ENCODE measurements around the gene CERK. TPM values are rescaled to one million over a fixed set of nuclear protein-coding genes. Genes with fewer than 3 reads are reported as not detected.

The CERK gene
- total RNA-seq, 2 donors from 2014 or later = 10.2 to 18.0 TPM

GRCh38 chr22:46652847-46653331 lies 85.2 kb downstream of the CERK start:
- Histone ChIP-seq H3K9me3 (no peaks in the 10 kb centered on the region), H3K4me3 (no peak overlapping the region), H3K27ac (no peak overlapping the region), H3K36me3 (no peaks in the 10 kb centered on the region), H3K27me3 (replicated peaks; ENCODE audit: insufficient read depth) (peaks cover 12% of the 10 kb centered on the region), H3K4me1 (replicated peaks) (peaks cover 11% of the 10 kb centered on the region)
- intact Hi-C loops (cut with DNase I) = loop anchor here (5.0 kb wide), 1 partner anchor 76 kb away; no protein-coding TSS in a partner anchor
- TF ChIP-seq POLR2A (IDR thresholded peaks at IDR 0.05) (no peak), POLR2AphosphoS5 (IDR thresholded peaks at IDR 0.05) (no peak)
- TF ChIP-seq, protein P1, sequence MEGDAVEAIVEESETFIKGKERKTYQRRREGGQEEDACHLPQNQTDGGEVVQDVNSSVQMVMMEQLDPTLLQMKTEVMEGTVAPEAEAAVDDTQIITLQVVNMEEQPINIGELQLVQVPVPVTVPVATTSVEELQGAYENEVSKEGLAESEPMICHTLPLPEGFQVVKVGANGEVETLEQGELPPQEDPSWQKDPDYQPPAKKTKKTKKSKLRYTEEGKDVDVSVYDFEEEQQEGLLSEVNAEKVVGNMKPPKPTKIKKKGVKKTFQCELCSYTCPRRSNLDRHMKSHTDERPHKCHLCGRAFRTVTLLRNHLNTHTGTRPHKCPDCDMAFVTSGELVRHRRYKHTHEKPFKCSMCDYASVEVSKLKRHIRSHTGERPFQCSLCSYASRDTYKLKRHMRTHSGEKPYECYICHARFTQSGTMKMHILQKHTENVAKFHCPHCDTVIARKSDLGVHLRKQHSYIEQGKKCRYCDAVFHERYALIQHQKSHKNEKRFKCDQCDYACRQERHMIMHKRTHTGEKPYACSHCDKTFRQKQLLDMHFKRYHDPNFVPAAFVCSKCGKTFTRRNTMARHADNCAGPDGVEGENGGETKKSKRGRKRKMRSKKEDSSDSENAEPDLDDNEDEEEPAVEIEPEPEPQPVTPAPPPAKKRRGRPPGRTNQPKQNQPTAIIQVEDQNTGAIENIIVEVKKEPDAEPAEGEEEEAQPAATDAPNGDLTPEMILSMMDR (IDR thresholded peaks at IDR 0.05) = no peak
- 71% methylated on average over 23 of the region's 23 CpGs for WGBS
- no peak for DNase-seq (ENCODE audit: low spot score)

DNA sequence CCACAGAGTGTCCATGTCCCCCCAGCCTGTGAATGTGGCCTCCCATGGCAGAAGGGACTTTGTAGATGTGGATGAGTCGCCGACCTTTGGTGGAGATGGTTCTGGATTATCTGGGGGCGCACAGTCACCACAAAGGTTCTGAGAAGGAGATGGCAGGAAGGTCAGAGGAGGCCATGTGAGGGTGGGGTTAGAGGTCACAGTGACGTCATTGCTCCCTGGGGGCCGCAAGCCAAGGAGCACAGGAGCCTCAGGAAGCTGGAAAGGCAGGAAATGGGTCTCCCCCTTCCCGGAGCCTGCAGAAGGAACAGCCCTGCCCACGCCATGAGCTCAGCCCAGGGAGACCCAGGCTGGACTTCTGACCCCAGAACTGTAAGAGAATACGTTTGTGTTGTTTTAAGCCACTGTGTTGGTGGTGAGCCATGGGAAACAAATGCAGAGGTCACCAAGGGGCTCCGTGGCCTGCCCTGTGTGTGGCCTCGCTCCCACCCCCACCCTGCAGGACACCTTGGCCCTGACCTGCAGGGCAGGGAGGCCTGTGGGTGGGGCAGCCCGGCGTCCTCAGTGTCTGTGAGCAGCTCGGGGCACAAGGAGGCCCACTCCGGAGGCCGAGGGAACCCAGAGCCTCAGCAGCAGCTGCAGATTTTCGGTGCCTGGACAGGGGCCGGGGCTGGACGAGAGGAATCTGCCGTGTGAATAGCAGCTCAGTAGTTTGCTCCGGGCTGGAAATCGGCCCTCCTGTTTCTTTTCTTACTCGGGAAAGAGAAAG lies 85.8 kb downstream of the CERK start:
- peaks cover 6% of the 10 kb centered on the region for H3K27me3 ChIP-seq (replicated peaks; ENCODE audit: insufficient read depth)
- intact Hi-C loops (cut with DNase I) = loop anchor here (5.0 kb wide), 1 partner anchor 75 kb away; no protein-coding TSS in a partner anchor
- DNase-seq (ENCODE audit: low spot score) = no peak
- no peaks in the 10 kb centered on the region for H3K9me3 ChIP-seq
- no peak overlapping the region for H3K27ac ChIP-seq
- H3K4me1 ChIP-seq (replicated peaks) = peaks cover 11% of the 10 kb centered on the region
- H3K36me3 ChIP-seq = no peaks in the 10 kb centered on the region
- no peak overlapping the region for H3K4me3 ChIP-seq
- TF ChIP-seq POLR2AphosphoS5 (IDR thresholded peaks at IDR 0.05) (no peak), POLR2A (IDR thresholded peaks at IDR 0.05) (no peak)
- TF ChIP-seq, protein P1 (IDR thresholded peaks at IDR 0.05) = no peak
- WGBS = 71% methylated on average over 18 of the region's 22 CpGs

- TF ChIP-seq POLR2A (IDR thresholded peaks at IDR 0.05) (no peak), POLR2AphosphoS5 (IDR thresholded peaks at IDR 0.05) (no peak)
- TF ChIP-seq, protein P1 (IDR thresholded peaks at IDR 0.05) = no peak
- H3K9me3 ChIP-seq = no peaks in the 10 kb centered on the region
- DNase-seq (ENCODE audit: low spot score) = no peak
- no peak overlapping the region for H3K4me3 ChIP-seq
- intact Hi-C loops (cut with DNase I) = loop anchor here (2.0 to 5.0 kb wide), 2 partner anchors 74 to 81 kb away; no protein-coding TSS in a partner anchor
- no peak overlapping the region for H3K27ac ChIP-seq
- H3K4me1 ChIP-seq (replicated peaks) = peaks cover 11% of the 10 kb centered on the region
- H3K36me3 ChIP-seq = no peaks in the 10 kb centered on the region
- no peaks in the 10 kb centered on the region for H3K27me3 ChIP-seq (replicated peaks; ENCODE audit: insufficient read depth)
- 96% methylated on average over 16 of the region's 16 CpGs for WGBS
Measured at GRCh38 chr22:46651316-46651715, 86.7 kb downstream of the CERK start.

GRCh38 chr22:46650078-46650810 lies 87.8 kb downstream of the CERK start:
- WGBS = 66% methylated on average over 25 of the region's 25 CpGs
- DNase-seq (ENCODE audit: low spot score) = no peak
- no peak overlapping the region for H3K4me3 ChIP-seq
- intact Hi-C loops (cut with DNase I) = loop anchor here (2.0 to 5.0 kb wide), 2 partner anchors 73 to 83 kb away; no protein-coding TSS in a partner anchor
- H3K4me1 ChIP-seq (replicated peaks) = peaks cover 11% of the 10 kb centered on the region
- H3K36me3 ChIP-seq = no peaks in the 10 kb centered on the region
- no peaks in the 10 kb centered on the region for H3K27me3 ChIP-seq (replicated peaks; ENCODE audit: insufficient read depth)
- no peak for TF ChIP-seq POLR2A (IDR thresholded peaks at IDR 0.05)
- no peak for TF ChIP-seq POLR2AphosphoS5 (IDR thresholded peaks at IDR 0.05)
- TF ChIP-seq, protein P1 (IDR thresholded peaks at IDR 0.05) = no peak
- H3K9me3 ChIP-seq = no peaks in the 10 kb centered on the region
- peak overlapping the region; percentile 69 to 71 for H3K27ac ChIP-seq
